GM20000 (cell line): ENCODE measurements around the gene EFNA5.

Experiments
- DNase-seq: peaks from one replicate; pipeline ENCODE4 v3.0.0; 2012; ENCODE audit warnings: low spot score
- CTCF ChIP-seq: IDR thresholded peaks from 2 replicates; pipeline ENCODE4 v1.5.1; 2012; ENCODE audit warnings: mild to moderate bottlenecking, control low read depth; ENCODE audit errors: extremely low read depth, missing control alignments

Gene EFNA5

DNA sequence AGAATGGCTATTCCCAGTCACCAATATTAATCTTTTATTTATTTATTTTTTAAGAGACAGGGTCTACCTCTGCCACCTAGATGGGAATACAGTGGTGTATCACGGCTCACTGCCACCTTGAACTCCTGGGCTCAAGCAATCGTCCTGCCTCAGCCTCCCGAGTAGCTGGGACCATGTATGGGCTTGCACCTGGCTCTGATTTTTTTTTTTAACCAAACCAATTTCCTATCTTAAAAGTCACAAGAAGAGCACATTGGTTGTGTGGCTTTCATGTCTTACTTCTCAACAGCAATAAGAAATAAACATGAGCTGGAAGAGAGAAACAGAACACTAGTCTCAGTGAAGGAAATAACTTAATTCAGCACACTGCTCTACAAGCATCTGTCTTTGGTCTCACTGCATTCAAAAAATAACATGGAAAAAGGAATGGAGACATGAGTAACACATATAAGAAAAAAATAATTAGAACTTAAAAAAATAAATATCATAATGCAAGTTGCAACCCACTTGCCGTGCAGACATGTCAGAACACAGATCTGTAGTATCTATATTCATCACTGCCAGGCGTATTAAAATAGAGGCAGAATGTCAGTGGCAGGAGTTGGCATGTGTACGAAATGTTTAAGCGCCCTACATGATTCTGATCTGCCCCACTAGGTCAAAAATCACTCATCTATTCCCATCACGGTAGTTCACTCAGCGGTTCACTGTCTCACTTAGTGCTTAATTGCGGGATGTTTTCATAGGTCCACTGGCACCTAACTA lies 66.4 kb downstream of the EFNA5 start:
- no peak for TF ChIP-seq CTCF
- DNase-seq = no peak

DNA sequence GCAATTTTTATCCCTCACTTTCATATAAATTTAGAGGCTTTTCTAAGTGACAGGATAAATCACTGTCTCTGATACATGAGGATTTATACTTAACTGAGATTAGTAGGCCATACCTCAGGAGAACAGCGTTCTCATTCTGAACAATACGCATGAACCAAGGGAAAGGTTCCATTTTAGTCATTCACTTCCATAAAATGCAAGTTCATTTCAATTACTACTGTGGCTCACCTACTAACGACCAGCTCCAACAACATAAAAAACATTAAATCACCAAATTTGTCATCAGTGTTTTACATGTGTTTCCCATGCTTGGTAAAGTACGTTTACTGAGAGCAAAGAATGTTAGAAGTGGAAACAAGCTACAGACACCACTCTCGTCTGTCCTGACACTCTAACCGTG lies 67.4 kb downstream of the EFNA5 start:
- no peak for TF ChIP-seq CTCF

DNA sequence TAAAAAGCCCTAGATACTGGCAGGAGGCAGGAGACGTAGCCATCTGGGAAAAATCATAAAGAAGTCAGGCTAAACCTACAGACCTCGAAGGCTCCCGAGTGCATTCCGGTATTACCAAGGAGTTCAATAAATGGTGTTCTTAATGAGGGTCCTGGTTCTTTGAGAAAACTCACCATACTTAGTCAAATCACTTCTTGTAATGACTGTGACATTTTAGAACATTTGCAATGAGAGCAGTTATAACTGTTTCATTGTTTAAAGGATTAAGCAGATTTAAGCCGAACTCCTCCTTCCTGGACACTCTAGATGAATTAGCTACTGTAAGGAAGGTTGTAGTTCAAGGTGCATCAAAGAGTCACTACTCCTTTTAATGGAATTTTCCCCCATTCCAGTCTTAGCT lies 67.8 kb downstream of the EFNA5 start:
- no peak for DNase-seq
- no peak for TF ChIP-seq CTCF

More for the DNA sequence above, 67.4 kb downstream of the EFNA5 start:
- no peak for DNase-seq

- no peak for DNase-seq
- no peak for TF ChIP-seq CTCF
These were observed 69.7 kb downstream of the EFNA5 start for GRCh38 chr5:107601076-107601475.

DNA sequence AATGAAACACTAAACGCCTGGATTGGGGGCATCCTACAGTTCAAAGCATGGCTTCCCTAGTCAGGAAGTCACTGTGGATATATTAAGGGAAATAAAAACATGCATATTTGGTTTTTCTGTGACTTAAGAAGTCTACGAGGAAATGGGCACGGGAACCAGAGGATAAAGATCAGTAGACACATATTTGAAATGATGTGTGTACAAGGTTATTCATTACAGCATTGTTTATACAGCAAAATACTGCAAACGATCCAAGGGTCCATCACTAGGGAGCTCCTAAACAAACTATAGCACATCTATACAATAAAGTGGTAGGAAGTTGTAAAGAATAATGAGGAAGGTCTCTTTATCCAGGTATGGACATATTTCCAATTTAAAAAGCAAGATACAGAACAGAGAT lies 71.8 kb downstream of the EFNA5 start:
- no peak for TF ChIP-seq CTCF
- DNase-seq = no peak

- no peak for DNase-seq
- TF ChIP-seq CTCF = no peak
These were observed 72.9 kb downstream of the EFNA5 start for GRCh38 chr5:107597803-107598202.

- DNase-seq = no peak
- TF ChIP-seq CTCF = no peak
These were observed 73.5 kb downstream of the EFNA5 start for GRCh38 chr5:107597247-107597646.
